Activated T-cell treated with anti-CD3 and anti-CD28 coated beads for 1 hour (primary cell): ENCODE results near the gene ARID1B.

Experiments used
- DNase-seq: peaks from one replicate; pipeline ENCODE4 v3.0.0-alpha.2; 2020; ENCODE audit warnings: low read depth

ARID1B gene

GRCh38 chr6:157186785-157187181 lies 409.6 kb downstream of the ARID1B start:
- DNase-seq, result no peak

- no peak for DNase-seq
Observed at GRCh38 chr6:157187182-157188083, 410.3 kb downstream of the ARID1B start.

- DNase-seq, result no peak
Observed at GRCh38 chr6:157188213-157188612, 411.0 kb downstream of the ARID1B start.

- DNase-seq, result no peak
Observed at GRCh38 chr6:157193443-157193996, 416.3 kb downstream of the ARID1B start.

GRCh38 chr6:157194110-157194509 lies 416.9 kb downstream of the ARID1B start:
- no peak for DNase-seq

- DNase-seq, result no peak
Observed at GRCh38 chr6:157194643-157195042, 417.5 kb downstream of the ARID1B start.

GRCh38 chr6:157196391-157196790 lies 419.2 kb downstream of the ARID1B start:
- no peak for DNase-seq

- DNase-seq, result no peak
Observed at GRCh38 chr6:157198425-157199279, 421.5 kb downstream of the ARID1B start.

- no peak for DNase-seq
Observed at GRCh38 chr6:157200117-157200516, 422.9 kb downstream of the ARID1B start.

GRCh38 chr6:157200611-157201010 lies 423.4 kb downstream of the ARID1B start:
- DNase-seq, result no peak

- DNase-seq, result no peak
Observed at GRCh38 chr6:157201083-157201482, 423.9 kb downstream of the ARID1B start.

- DNase-seq, result no peak
Observed at GRCh38 chr6:157203312-157203744, 426.1 kb downstream of the ARID1B start.

- no peak for DNase-seq
Observed at GRCh38 chr6:157203764-157204163, 426.6 kb downstream of the ARID1B start.

- DNase-seq, result no peak
Observed at GRCh38 chr6:157205473-157206358, 428.5 kb downstream of the ARID1B start.

- no peak for DNase-seq
Observed at GRCh38 chr6:157206359-157206815, 429.2 kb downstream of the ARID1B start.

- no peak for DNase-seq
Observed at GRCh38 chr6:157207521-157208076, 430.4 kb downstream of the ARID1B start.

- no peak for DNase-seq
Observed at GRCh38 chr6:157209865-157210530, 432.8 kb downstream of the ARID1B start.

- DNase-seq, result no peak
Observed at GRCh38 chr6:157210954-157211353, 433.8 kb downstream of the ARID1B start.

- no peak for DNase-seq
Observed at GRCh38 chr6:157211603-157212455, 434.7 kb downstream of the ARID1B start.

- no peak for DNase-seq
Observed at GRCh38 chr6:157213426-157213825, 436.2 kb downstream of the ARID1B start.
